Activated CD4-positive, alpha-beta T cell treated with anti-CD3 and anti-CD28 coated beads, Interleukin-2, amount 50 U/mL, for 4 hours (primary cell): ENCODE data around the gene RAB1B.

Source experiments
- DNase-seq, 2 experiments: peaks; one replicate each; pipeline ENCODE4 v3.0.0-alpha.2; 2020

Gene RAB1B

GRCh38 chr11:66325263-66325671 is 56.8 kb downstream of the RAB1B start:
- DNase-seq = no peak

GRCh38 chr11:66326261-66327111 is 58.0 kb downstream of the RAB1B start:
- DNase-seq = no peak
